IgD-negative memory B cell (primary cell): ENCODE results near the gene IL36RN. TPM values are rescaled to one million over a fixed set of nuclear protein-coding genes. Genes with fewer than 3 reads are reported as not detected.

ENCODE experiments used
- H3K27ac Mint-ChIP-seq, 3 donors: one replicate each; pipeline ENCODE4 v1.8.0; 2020 to 2022; ENCODE audit warnings: mild to moderate bottlenecking in 3 of 3, mixed read lengths in 3 of 3, moderate library complexity in 1 of 3
- H3K27me3 Mint-ChIP-seq: one replicate; pipeline ENCODE4 v1.8.0; 2021; ENCODE audit warnings: mixed read lengths
- H3K36me3 Mint-ChIP-seq: one replicate; pipeline ENCODE4 v1.8.0; 2020; ENCODE audit warnings: mild to moderate bottlenecking, mixed read lengths
- H3K4me1 Mint-ChIP-seq, 3 donors: one replicate each; pipeline ENCODE4 v1.8.0; 2020 to 2022; ENCODE audit warnings: mixed read lengths in 3 of 3, mild to moderate bottlenecking in 1 of 3
- H3K4me3 Mint-ChIP-seq, 4 donors: one replicate each; pipeline ENCODE4 v1.8.0; 2020 to 2022; ENCODE audit warnings: mild to moderate bottlenecking in 4 of 4, mixed read lengths in 4 of 4, moderate library complexity in 3 of 4
- H3K9me3 Mint-ChIP-seq, 3 donors: one replicate each; pipeline ENCODE4 v1.8.0; 2020 to 2021; ENCODE audit warnings: mixed read lengths in 3 of 3, mild to moderate bottlenecking in 1 of 3
- polyA plus RNA-seq: library from polyadenylated mRNA; unstranded; fragments of 300-500 nt; fragmentation: Illumina TruSeq; gene quantifications from one replicate; pipeline ENCODE4 v1.2.3, GENCODE V29; 2021

The IL36RN gene
- polyA plus RNA-seq, 1 donor from 2014 or later, result not detected

- H3K36me3 Mint-ChIP-seq, result no peaks in the 10 kb centered on the region
- no peak overlapping the region for H3K27ac Mint-ChIP-seq
- no peaks in the 10 kb centered on the region for H3K4me1 Mint-ChIP-seq
- peaks cover 3% of the 10 kb centered on the region for H3K27me3 Mint-ChIP-seq
- H3K4me3 Mint-ChIP-seq, result no peak overlapping the region
- H3K9me3 Mint-ChIP-seq, result peaks cover 0 to 2% (median 0%) of the 10 kb centered on the region in 3 donors
These were observed 16.6 kb downstream of the IL36RN start for GRCh38 chr2:113075600-113075999.

- Mint-ChIP-seq H3K9me3 (peaks cover 0 to 2% (median 0%) of the 10 kb centered on the region in 3 donors), H3K4me1 (no peaks in the 10 kb centered on the region), H3K36me3 (no peaks in the 10 kb centered on the region), H3K27me3 (peaks cover 8% of the 10 kb centered on the region), H3K27ac (no peak overlapping the region), H3K4me3 (no peak overlapping the region)
These were observed 18.1 kb downstream of the IL36RN start for GRCh38 chr2:113076954-113077669.

GRCh38 chr2:113077921-113078320 lies 18.9 kb downstream of the IL36RN start:
- H3K36me3 Mint-ChIP-seq, result no peaks in the 10 kb centered on the region
- no peak overlapping the region for H3K4me3 Mint-ChIP-seq
- H3K4me1 Mint-ChIP-seq, result no peaks in the 10 kb centered on the region
- H3K27ac Mint-ChIP-seq, result no peak overlapping the region
- H3K27me3 Mint-ChIP-seq, result peaks cover 8% of the 10 kb centered on the region
- H3K9me3 Mint-ChIP-seq, result peaks cover 0 to 2% (median 0%) of the 10 kb centered on the region in 3 donors

- Mint-ChIP-seq H3K4me3 (no peak overlapping the region), H3K4me1 (peaks cover 0 to 2% (median 0%) of the 10 kb centered on the region in 3 donors), H3K27me3 (peaks cover 12% of the 10 kb centered on the region), H3K36me3 (no peaks in the 10 kb centered on the region), H3K27ac (no peak overlapping the region), H3K9me3 (peaks cover 0 to 2% (median 0%) of the 10 kb centered on the region in 3 donors)
These were observed 19.4 kb downstream of the IL36RN start for GRCh38 chr2:113078350-113078839.

GRCh38 chr2:113079131-113079530 lies 20.1 kb downstream of the IL36RN start:
- Mint-ChIP-seq H3K9me3 (peaks cover 0 to 2% (median 0%) of the 10 kb centered on the region in 3 donors), H3K4me1 (peaks cover 0 to 2% (median 0%) of the 10 kb centered on the region in 3 donors), H3K27ac (no peak overlapping the region), H3K4me3 (no peak overlapping the region), H3K36me3 (no peaks in the 10 kb centered on the region), H3K27me3 (peaks cover 13% of the 10 kb centered on the region)

- Mint-ChIP-seq H3K4me1 (peaks cover 0 to 2% (median 0%) of the 10 kb centered on the region in 3 donors), H3K4me3 (no peak overlapping the region), H3K27ac (peak overlapping the region in 1 of 3 donors; percentile 66), H3K9me3 (peaks cover 0 to 2% (median 0%) of the 10 kb centered on the region in 3 donors), H3K36me3 (no peaks in the 10 kb centered on the region), H3K27me3 (peaks cover 13% of the 10 kb centered on the region)
These were observed 21.1 kb downstream of the IL36RN start for GRCh38 chr2:113080134-113080533.

- peaks cover 3% of the 10 kb centered on the region for H3K36me3 Mint-ChIP-seq
- peaks cover 0 to 2% (median 0%) of the 10 kb centered on the region in 3 donors for H3K4me1 Mint-ChIP-seq
- peaks cover 0 to 2% (median 0%) of the 10 kb centered on the region in 3 donors for H3K9me3 Mint-ChIP-seq
- peaks cover 9% of the 10 kb centered on the region for H3K27me3 Mint-ChIP-seq
- no peak overlapping the region for H3K4me3 Mint-ChIP-seq
- H3K27ac Mint-ChIP-seq, result no peak overlapping the region
These were observed 22.7 kb downstream of the IL36RN start for GRCh38 chr2:113081488-113082210.

GRCh38 chr2:113083296-113083695 lies 24.3 kb downstream of the IL36RN start:
- Mint-ChIP-seq H3K4me3 (no peak overlapping the region), H3K36me3 (peaks cover 6% of the 10 kb centered on the region), H3K27ac (no peak overlapping the region), H3K27me3 (peaks cover 9% of the 10 kb centered on the region), H3K4me1 (peaks cover 0 to 2% (median 0%) of the 10 kb centered on the region in 3 donors), H3K9me3 (no peaks in the 10 kb centered on the region)

GRCh38 chr2:113084249-113085000 lies 25.4 kb downstream of the IL36RN start:
- H3K27me3 Mint-ChIP-seq, result peaks cover 9% of the 10 kb centered on the region
- no peak overlapping the region for H3K27ac Mint-ChIP-seq
- no peaks in the 10 kb centered on the region for H3K9me3 Mint-ChIP-seq
- peaks cover 0 to 2% (median 0%) of the 10 kb centered on the region in 3 donors for H3K4me1 Mint-ChIP-seq
- peaks cover 6% of the 10 kb centered on the region for H3K36me3 Mint-ChIP-seq
- H3K4me3 Mint-ChIP-seq, result no peak overlapping the region

GRCh38 chr2:113085542-113085941 lies 26.5 kb downstream of the IL36RN start:
- Mint-ChIP-seq H3K27me3 (peaks cover 9% of the 10 kb centered on the region), H3K4me1 (peaks cover 0 to 2% (median 0%) of the 10 kb centered on the region in 3 donors), H3K27ac (no peak overlapping the region), H3K4me3 (no peak overlapping the region), H3K9me3 (no peaks in the 10 kb centered on the region), H3K36me3 (peaks cover 6% of the 10 kb centered on the region)

GRCh38 chr2:113088213-113088992 lies 29.4 kb downstream of the IL36RN start:
- H3K27ac Mint-ChIP-seq, result no peak overlapping the region
- H3K27me3 Mint-ChIP-seq, result peaks cover under 1% of the 10 kb centered on the region
- H3K36me3 Mint-ChIP-seq, result peaks cover 6% of the 10 kb centered on the region

GRCh38 chr2:113089916-113090315 lies 30.9 kb downstream of the IL36RN start:
- Mint-ChIP-seq H3K27ac (no peak overlapping the region), H3K4me3 (no peak overlapping the region), H3K4me1 (no peaks in the 10 kb centered on the region), H3K27me3 (peaks cover 2% of the 10 kb centered on the region), H3K9me3 (peaks cover 0 to 3% (median 0%) of the 10 kb centered on the region in 3 donors), H3K36me3 (peaks cover 6% of the 10 kb centered on the region)

More at GRCh38 chr2:113088213-113088992, 29.4 kb downstream of the IL36RN start:
- H3K4me1 Mint-ChIP-seq, result peaks cover 0 to under 1% (median 0%) of the 10 kb centered on the region in 3 donors
- no peak overlapping the region for H3K4me3 Mint-ChIP-seq
- no peaks in the 10 kb centered on the region for H3K9me3 Mint-ChIP-seq

GRCh38 chr2:113091231-113091896 lies 32.4 kb downstream of the IL36RN start:
- no peak overlapping the region for H3K4me3 Mint-ChIP-seq
- peaks cover 2% of the 10 kb centered on the region for H3K27me3 Mint-ChIP-seq
- peaks cover 3% of the 10 kb centered on the region for H3K36me3 Mint-ChIP-seq
- no peak overlapping the region for H3K27ac Mint-ChIP-seq
- no peaks in the 10 kb centered on the region for H3K4me1 Mint-ChIP-seq
- H3K9me3 Mint-ChIP-seq, result peaks cover 2 to 9% (median 6%) of the 10 kb centered on the region in 3 donors
